GM18505 (cell line): ENCODE results near the gene LRRC45.

Experiments used
- ATAC-seq: cut with Tn5 transposase; IDR thresholded peaks from one replicate; pipeline ENCODE4 v1.9.1; 2021; ENCODE audit not compliant: unreplicated experiment
- POLR2A ChIP-seq: IDR thresholded peaks from 4 replicates; pipeline ENCODE4 v1.6.1; 2011; ENCODE audit warnings: borderline replicate concordance; ENCODE audit not compliant: insufficient read depth, insufficient read length; ENCODE audit errors: extremely low read depth

Gene LRRC45

GRCh38 chr17:82014971-82015310, 8.2 kb upstream of the LRRC45 start:
- no peak for TF ChIP-seq POLR2A
- ATAC-seq = no peak

- no peak for ATAC-seq
- no peak for TF ChIP-seq POLR2A
These were observed 7.7 kb upstream of the LRRC45 start for GRCh38 chr17:82015311-82015971.

- TF ChIP-seq POLR2A = no peak
These were observed 6.8 kb upstream of the LRRC45 start for GRCh38 chr17:82016061-82016874.

GRCh38 chr17:82016875-82017459, 6.1 kb upstream of the LRRC45 start:
- TF ChIP-seq POLR2A = no peak
- no peak for ATAC-seq

More at GRCh38 chr17:82016061-82016874, 6.8 kb upstream of the LRRC45 start:
- ATAC-seq = no peak

GRCh38 chr17:82017612-82018151, 5.4 kb upstream of the LRRC45 start:
- no peak for TF ChIP-seq POLR2A
- ATAC-seq = no peak

- no peak for TF ChIP-seq POLR2A
- no peak for ATAC-seq
These were observed 4.7 kb upstream of the LRRC45 start for GRCh38 chr17:82018152-82018988.

- no peak for ATAC-seq
- TF ChIP-seq POLR2A = no peak
These were observed 4.0 kb upstream of the LRRC45 start for GRCh38 chr17:82018989-82019689.

GRCh38 chr17:82019690-82020571, 3.2 kb upstream of the LRRC45 start:
- no peak for ATAC-seq
- TF ChIP-seq POLR2A = no peak

- no peak for TF ChIP-seq POLR2A
- ATAC-seq = no peak
These were observed 2.5 kb upstream of the LRRC45 start for GRCh38 chr17:82020572-82021106.

- no peak for TF ChIP-seq POLR2A
- ATAC-seq = no peak
These were observed 1.8 kb upstream of the LRRC45 start for GRCh38 chr17:82021107-82021899.

- no peak for TF ChIP-seq POLR2A
- ATAC-seq = no peak
These were observed 1.2 kb upstream of the LRRC45 start for GRCh38 chr17:82021900-82022309.
